ENCODE measurements around the gene PAGR1.

GRCh38 chr16:29837841-29838240 lies 21.9 kb downstream of the PAGR1 start:
- TF ChIP-seq POLR2AphosphoS5 (IDR thresholded peaks at IDR 0.05) (no peak), CTCF (IDR thresholded peaks at IDR 0.05) (no peak), EP300 (IDR thresholded peaks at IDR 0.05) (no peak)

Data from esophagus muscularis mucosa (tissue), 4 donors.